Panc1 (cell line): ENCODE data around the gene IDI2.

ENCODE experiments used
- POLR2AphosphoS5 ChIP-seq: IDR thresholded peaks from 2 replicates; pipeline ENCODE4 v1.6.1; 2012; ENCODE audit warnings: mild to moderate bottlenecking, low read depth, low read length, moderate library complexity
- SIN3A ChIP-seq: IDR thresholded peaks from 2 replicates; pipeline ENCODE4 v1.6.1; 2012; ENCODE audit warnings: low read depth, mild to moderate bottlenecking, low read length, moderate library complexity, borderline replicate concordance; ENCODE audit not compliant: insufficient read depth
- TCF7L2 ChIP-seq: IDR thresholded peaks from 2 replicates; pipeline ENCODE4 v1.6.1; 2011; ENCODE audit warnings: mild to moderate bottlenecking, low read depth, low read length, inconsistent platforms
- TF ChIP-seq, protein P1 (sequence below): fragments of 450-650 bp; IDR thresholded peaks from 2 replicates; pipeline ENCODE4 v1.5.1; 2017; ENCODE audit warnings: mild to moderate bottlenecking
- TF ChIP-seq, protein P2 (sequence below), 2 experiments: IDR thresholded peaks; 2 replicates each; pipeline ENCODE4 v1.6.1; 2011 to 2012; ENCODE audit warnings: low read depth in 2 of 2, control low read depth in 1 of 2, low read length in 1 of 2, mild to moderate bottlenecking in 1 of 2, moderate library complexity in 1 of 2; ENCODE audit not compliant: insufficient read depth in 1 of 2

DNA sequence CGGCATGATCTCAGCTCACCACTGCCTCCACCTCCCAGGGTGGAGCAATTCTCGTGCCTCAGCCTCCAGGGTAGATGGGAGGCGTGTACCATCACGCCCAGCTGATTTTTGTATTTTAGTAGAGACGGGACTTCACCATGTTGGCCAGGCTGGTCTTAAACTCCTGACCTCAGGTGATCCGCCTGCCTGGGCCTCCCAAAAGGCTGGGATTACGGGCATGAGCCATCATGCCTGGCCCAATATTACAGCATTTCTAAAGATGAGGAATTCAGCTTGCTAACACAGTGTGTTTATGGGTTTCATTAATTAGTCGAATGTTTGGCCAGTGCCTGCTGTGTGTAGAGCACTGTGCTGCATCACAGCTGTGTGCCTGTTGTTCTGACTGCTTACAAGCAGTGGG, 34.2 kb upstream of the IDI2 start:
- TF ChIP-seq, protein P1, sequence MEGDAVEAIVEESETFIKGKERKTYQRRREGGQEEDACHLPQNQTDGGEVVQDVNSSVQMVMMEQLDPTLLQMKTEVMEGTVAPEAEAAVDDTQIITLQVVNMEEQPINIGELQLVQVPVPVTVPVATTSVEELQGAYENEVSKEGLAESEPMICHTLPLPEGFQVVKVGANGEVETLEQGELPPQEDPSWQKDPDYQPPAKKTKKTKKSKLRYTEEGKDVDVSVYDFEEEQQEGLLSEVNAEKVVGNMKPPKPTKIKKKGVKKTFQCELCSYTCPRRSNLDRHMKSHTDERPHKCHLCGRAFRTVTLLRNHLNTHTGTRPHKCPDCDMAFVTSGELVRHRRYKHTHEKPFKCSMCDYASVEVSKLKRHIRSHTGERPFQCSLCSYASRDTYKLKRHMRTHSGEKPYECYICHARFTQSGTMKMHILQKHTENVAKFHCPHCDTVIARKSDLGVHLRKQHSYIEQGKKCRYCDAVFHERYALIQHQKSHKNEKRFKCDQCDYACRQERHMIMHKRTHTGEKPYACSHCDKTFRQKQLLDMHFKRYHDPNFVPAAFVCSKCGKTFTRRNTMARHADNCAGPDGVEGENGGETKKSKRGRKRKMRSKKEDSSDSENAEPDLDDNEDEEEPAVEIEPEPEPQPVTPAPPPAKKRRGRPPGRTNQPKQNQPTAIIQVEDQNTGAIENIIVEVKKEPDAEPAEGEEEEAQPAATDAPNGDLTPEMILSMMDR = no peak
- TF ChIP-seq POLR2AphosphoS5 (no peak), SIN3A (no peak), TCF7L2 (no peak)
- TF ChIP-seq, protein P2, sequence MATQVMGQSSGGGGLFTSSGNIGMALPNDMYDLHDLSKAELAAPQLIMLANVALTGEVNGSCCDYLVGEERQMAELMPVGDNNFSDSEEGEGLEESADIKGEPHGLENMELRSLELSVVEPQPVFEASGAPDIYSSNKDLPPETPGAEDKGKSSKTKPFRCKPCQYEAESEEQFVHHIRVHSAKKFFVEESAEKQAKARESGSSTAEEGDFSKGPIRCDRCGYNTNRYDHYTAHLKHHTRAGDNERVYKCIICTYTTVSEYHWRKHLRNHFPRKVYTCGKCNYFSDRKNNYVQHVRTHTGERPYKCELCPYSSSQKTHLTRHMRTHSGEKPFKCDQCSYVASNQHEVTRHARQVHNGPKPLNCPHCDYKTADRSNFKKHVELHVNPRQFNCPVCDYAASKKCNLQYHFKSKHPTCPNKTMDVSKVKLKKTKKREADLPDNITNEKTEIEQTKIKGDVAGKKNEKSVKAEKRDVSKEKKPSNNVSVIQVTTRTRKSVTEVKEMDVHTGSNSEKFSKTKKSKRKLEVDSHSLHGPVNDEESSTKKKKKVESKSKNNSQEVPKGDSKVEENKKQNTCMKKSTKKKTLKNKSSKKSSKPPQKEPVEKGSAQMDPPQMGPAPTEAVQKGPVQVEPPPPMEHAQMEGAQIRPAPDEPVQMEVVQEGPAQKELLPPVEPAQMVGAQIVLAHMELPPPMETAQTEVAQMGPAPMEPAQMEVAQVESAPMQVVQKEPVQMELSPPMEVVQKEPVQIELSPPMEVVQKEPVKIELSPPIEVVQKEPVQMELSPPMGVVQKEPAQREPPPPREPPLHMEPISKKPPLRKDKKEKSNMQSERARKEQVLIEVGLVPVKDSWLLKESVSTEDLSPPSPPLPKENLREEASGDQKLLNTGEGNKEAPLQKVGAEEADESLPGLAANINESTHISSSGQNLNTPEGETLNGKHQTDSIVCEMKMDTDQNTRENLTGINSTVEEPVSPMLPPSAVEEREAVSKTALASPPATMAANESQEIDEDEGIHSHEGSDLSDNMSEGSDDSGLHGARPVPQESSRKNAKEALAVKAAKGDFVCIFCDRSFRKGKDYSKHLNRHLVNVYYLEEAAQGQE (IDR thresholded peaks at IDR 0.05; ENCODE audit: insufficient read depth in 1 of 2, low read depth in 2 of 2, low read length in 1 of 2) = no peak
